ENCODE data around the gene ANAPC13.

GRCh38 chr3:134486577-134487041 lies 824 bp upstream of the ANAPC13 start:
- TF ChIP-seq CTCF (conservative IDR thresholded peaks at IDR 0.05) = no peak
- no peak for TF ChIP-seq EZH2 (IDR thresholded peaks at IDR 0.05; ENCODE audit: low read depth)

All from PC-9 (cell line).